DND-41 (cell line): ENCODE data around the gene TSHZ2.

Source experiments
- EZH2 ChIP-seq: IDR thresholded peaks from 3 replicates; pipeline ENCODE4 v1.6.1; 2012; ENCODE audit warnings: borderline replicate concordance, low read depth, mild to moderate bottlenecking, moderate library complexity, low read length, inconsistent platforms; ENCODE audit not compliant: severe bottlenecking
- TF ChIP-seq, protein P1 (sequence below): IDR thresholded peaks from 2 replicates; pipeline ENCODE4 v1.5.1; 2012; ENCODE audit warnings: borderline replicate concordance, low read length, moderate library complexity, mild to moderate bottlenecking; ENCODE audit not compliant: poor library complexity, severe bottlenecking; ENCODE audit errors: extremely low read depth

DNA sequence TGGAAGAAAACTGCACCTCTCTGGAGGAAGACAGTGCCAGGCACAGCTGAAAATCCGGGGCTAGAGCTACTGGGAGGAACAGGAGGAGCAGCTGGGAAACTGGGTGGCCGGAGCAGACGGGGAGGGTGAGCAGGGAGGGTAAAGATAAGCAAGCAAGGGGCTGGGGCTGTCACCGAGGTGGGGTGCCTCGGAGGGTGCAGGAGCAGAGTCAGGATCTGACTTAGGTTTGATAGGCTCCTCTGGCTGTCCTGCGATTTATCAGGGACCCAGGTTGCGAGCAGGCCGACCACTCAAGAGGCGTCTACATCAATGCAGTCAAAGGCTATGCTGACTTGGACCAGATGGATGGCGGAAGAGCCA is 12.3 kb downstream of the TSHZ2 start:
- TF ChIP-seq, protein P1, sequence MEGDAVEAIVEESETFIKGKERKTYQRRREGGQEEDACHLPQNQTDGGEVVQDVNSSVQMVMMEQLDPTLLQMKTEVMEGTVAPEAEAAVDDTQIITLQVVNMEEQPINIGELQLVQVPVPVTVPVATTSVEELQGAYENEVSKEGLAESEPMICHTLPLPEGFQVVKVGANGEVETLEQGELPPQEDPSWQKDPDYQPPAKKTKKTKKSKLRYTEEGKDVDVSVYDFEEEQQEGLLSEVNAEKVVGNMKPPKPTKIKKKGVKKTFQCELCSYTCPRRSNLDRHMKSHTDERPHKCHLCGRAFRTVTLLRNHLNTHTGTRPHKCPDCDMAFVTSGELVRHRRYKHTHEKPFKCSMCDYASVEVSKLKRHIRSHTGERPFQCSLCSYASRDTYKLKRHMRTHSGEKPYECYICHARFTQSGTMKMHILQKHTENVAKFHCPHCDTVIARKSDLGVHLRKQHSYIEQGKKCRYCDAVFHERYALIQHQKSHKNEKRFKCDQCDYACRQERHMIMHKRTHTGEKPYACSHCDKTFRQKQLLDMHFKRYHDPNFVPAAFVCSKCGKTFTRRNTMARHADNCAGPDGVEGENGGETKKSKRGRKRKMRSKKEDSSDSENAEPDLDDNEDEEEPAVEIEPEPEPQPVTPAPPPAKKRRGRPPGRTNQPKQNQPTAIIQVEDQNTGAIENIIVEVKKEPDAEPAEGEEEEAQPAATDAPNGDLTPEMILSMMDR = no peak
- TF ChIP-seq EZH2 = no peak
